Keratinocyte (primary cell): ENCODE measurements around the gene TBX6.

Experiments used
- CTCF ChIP-seq, 3 experiments: IDR thresholded peaks in 1 of 3; conservative IDR thresholded peaks in 1 of 3; optimal IDR thresholded peaks in 1 of 3; 2 replicates in 2 of 3; 3 replicates in 1 of 3; pipeline versions ENCODE3 to v1.5.1; 2011; ENCODE audit warnings: low read length in 3 of 3, mild to moderate bottlenecking in 3 of 3, moderate library complexity in 2 of 3, control low read depth in 1 of 3, inconsistent platforms in 1 of 3; ENCODE audit not compliant: insufficient read depth in 2 of 3; ENCODE audit errors: extremely low read depth in 1 of 3
- EZH2 ChIP-seq: IDR thresholded peaks from one replicate; pipeline ENCODE4 v1.6.1; 2012; ENCODE audit warnings: inconsistent platforms, mild to moderate bottlenecking, low read length, moderate library complexity

- TF ChIP-seq CTCF (optimal IDR thresholded peaks at IDR 0.05 in 1 of 3, IDR thresholded peaks at IDR 0.05 in 1 of 3, conservative IDR thresholded peaks at IDR 0.05 in 1 of 3; ENCODE audit: extremely low read depth in 1 of 3, insufficient read depth in 2 of 3, low read length in 3 of 3) (no peak), EZH2 (no peak)
Measured at GRCh38 chr16:30085820-30086219, 5.9 kb downstream of the TBX6 start.
